C4-2B (cell line): Measurements from ENCODE around the gene MYH10.

ENCODE experiments used
- H3K27ac ChIP-seq: fragments of 450-650 bp; 2 replicates; pipeline ENCODE4 v1.5.1; 2017
- ZFX ChIP-seq: fragments of 450-650 bp; IDR thresholded peaks from 2 replicates; pipeline ENCODE4 v1.6.1; 2017
- TF ChIP-seq, protein P1 (sequence below): fragments of 450-650 bp; conservative IDR thresholded peaks from 2 replicates; pipeline ENCODE4 v1.5.1; 2017; ENCODE audit warnings: mild to moderate bottlenecking

MYH10 gene

DNA sequence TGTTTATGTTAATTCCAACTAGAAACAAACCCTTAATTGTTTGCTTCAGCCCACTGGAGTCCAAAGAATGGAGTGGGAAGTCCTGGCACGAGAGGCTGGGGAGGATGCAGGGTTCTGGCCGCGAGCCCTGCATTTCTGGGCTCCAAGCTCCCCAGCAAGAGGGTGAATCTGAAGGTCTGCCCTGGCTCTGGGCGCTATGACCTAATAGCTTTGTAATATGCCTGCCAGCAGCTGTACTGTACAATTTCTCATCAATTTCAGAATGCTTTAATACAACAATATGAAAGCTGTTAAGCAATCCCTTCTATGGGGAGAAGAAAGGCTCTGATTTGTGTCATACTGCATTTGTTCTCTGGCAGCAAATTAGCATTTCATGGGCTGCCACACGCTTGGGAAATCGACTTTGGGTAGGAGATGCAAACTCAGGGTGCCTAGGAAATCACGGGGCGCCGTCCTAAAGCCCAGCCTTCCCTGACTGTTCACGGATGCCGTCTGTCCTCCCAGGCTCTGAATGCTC, 151.0 kb downstream of the MYH10 start:
- H3K27ac ChIP-seq = no peak overlapping the region
- TF ChIP-seq ZFX = no peak
- TF ChIP-seq, protein P1, sequence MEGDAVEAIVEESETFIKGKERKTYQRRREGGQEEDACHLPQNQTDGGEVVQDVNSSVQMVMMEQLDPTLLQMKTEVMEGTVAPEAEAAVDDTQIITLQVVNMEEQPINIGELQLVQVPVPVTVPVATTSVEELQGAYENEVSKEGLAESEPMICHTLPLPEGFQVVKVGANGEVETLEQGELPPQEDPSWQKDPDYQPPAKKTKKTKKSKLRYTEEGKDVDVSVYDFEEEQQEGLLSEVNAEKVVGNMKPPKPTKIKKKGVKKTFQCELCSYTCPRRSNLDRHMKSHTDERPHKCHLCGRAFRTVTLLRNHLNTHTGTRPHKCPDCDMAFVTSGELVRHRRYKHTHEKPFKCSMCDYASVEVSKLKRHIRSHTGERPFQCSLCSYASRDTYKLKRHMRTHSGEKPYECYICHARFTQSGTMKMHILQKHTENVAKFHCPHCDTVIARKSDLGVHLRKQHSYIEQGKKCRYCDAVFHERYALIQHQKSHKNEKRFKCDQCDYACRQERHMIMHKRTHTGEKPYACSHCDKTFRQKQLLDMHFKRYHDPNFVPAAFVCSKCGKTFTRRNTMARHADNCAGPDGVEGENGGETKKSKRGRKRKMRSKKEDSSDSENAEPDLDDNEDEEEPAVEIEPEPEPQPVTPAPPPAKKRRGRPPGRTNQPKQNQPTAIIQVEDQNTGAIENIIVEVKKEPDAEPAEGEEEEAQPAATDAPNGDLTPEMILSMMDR = no peak

DNA sequence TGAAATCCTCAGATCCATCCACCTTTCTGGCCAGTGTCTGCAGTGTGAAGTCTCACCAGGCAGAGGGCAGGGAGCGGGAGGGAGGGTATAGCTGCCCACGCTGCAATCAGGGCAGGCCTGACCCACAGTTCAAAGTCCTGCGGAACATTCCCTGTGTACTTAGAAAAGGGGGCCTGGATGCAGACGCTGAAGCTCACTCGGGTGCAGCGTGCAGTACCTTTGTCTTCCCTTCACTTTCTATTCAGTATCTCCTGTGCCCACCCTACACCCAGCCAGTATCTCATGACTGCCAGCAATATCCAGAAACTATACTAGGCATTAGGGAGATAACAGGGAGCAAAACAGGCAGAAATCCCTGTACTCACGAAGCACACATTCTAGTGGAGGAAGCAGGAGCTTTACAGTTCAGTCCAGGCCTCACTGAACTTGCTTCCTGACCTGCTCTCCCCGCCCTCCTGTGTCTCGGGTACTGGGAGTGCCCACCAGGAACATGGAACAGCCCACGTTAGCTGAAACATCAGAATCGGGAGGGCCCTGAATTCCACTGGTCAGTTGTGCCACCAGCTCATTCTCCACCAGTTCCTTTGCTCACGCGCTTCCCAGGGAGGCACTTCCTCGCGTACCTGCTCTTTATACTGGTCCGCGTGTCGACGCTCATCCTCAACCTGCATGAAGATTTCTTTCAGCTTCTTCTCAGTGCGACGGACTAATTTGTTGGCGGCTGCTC, 152.6 kb downstream of the MYH10 start:
- H3K27ac ChIP-seq = no peak overlapping the region
- TF ChIP-seq, protein P1 = no peak
- TF ChIP-seq ZFX = no peak

GRCh38 chr17:8477171-8477570, 153.4 kb downstream of the MYH10 start:
- TF ChIP-seq, protein P1 = no peak
- TF ChIP-seq ZFX = no peak
- no peak overlapping the region for H3K27ac ChIP-seq

GRCh38 chr17:8476741-8477140, 153.8 kb downstream of the MYH10 start:
- TF ChIP-seq, protein P1 = no peak
- no peak for TF ChIP-seq ZFX
- no peak overlapping the region for H3K27ac ChIP-seq

GRCh38 chr17:8475781-8476180, 154.7 kb downstream of the MYH10 start:
- no peak overlapping the region for H3K27ac ChIP-seq
- TF ChIP-seq, protein P1 = no peak
- no peak for TF ChIP-seq ZFX

- TF ChIP-seq ZFX = no peak
- TF ChIP-seq, protein P1 = no peak
- no peak overlapping the region for H3K27ac ChIP-seq
Measured at GRCh38 chr17:8475227-8475626, 155.3 kb downstream of the MYH10 start.

- TF ChIP-seq, protein P1 = no peak
- TF ChIP-seq ZFX = no peak
- no peak overlapping the region for H3K27ac ChIP-seq
Measured at GRCh38 chr17:8474826-8475225, 155.7 kb downstream of the MYH10 start.
